GM21737 (cell line): ENCODE results near the gene ZNF835.
"Not testable (repeated sequence)": the region's sequence is repeated elsewhere in the genome, so short reads cannot be mapped to it uniquely, and the experiment has no call there.

ENCODE experiments used
- ATAC-seq: cut with Tn5 transposase; IDR thresholded peaks from one replicate; pipeline ENCODE4 v1.9.1; 2021; ENCODE audit warnings: mild to moderate bottlenecking, moderate library complexity; ENCODE audit not compliant: unreplicated experiment

ZNF835 gene

DNA sequence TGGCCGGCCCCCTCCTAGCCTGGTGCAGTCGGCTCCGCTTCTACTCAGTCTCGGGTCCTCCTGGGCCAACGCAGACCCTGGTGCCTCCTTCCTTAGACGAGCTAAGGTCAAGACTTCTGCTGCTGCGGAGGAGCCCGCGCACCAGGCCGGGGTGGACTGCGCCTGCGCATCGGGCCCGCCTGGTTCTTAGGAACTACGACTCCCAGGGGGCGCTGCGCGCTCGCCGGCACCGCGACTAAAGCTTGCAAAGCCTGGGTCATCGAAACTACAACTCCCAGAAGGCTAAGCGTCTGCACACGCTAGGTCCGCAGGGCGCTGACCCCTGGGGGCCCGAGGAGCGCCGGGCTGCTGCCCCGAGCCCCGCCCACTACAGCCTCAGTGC is at the start of gene ZNF835:
Gene ZNF835, minus strand, starts transcription at position 145 of the 382 bp plus-strand sequence. CDS start 6,559 bp downstream, outside the sequence.
- ATAC-seq: no peak

GRCh38 chr19:56720281-56720680 is 48.7 kb upstream of the ZNF835 start:
- no peak for ATAC-seq

GRCh38 chr19:56718231-56718630 is 46.7 kb upstream of the ZNF835 start:
- ATAC-seq: no peak

DNA sequence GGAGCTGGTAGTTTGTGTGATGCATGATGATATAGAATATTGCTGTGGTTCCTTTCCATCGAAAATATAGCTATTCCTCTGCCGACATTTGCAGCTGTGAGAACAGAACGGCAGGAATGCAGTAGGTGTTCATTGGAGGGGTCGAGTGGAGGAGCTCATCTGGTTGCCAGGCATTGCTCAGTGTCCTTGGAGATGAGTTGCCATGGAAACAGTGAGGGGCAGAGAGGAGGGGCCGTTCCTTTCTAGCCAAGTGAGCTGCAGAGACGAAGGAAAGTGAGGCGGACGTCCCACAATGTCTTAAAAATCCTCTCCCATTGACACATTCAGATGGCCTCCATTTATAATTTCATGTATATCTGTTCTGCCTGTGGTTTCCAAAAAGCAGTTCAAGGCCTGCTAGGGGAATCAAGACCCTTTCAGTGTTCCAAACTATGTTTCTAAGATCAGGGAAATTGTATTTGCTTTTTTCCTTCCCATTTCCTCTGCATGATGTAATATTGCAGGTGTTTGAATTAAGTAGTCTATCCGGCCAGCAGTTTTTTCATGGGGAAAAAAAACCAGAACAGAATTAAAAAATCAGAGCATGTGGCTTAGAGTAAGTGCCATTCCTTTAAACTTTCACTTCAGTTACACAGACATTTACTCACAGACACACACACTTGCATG is 41.2 kb upstream of the ZNF835 start:
- ATAC-seq: no peak

- ATAC-seq: no peak
Measured at GRCh38 chr19:56710437-56710836, 38.9 kb upstream of the ZNF835 start.

DNA sequence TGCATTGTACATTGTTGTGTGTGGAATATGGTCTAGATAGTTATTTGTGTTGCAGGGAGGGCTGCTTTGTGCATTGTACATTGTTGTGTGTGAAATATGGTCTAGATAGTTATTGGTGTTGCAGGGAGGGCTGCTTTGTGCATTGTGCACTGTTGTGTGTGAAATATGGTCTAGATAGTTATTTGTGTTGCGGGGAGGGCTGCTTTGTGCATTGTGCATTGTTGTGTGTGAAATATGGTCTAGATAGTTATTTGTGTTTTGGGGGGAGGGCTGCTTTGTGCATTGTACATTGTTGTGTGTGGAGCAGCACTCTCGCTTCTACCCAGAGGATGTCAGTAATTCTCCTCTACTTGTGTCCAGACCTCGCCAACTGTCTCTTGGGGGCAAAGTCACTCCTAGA is 36.3 kb upstream of the ZNF835 start:
- no peak for ATAC-seq

- ATAC-seq: no peak
Measured at GRCh38 chr19:56705939-56706338, 34.4 kb upstream of the ZNF835 start.

DNA sequence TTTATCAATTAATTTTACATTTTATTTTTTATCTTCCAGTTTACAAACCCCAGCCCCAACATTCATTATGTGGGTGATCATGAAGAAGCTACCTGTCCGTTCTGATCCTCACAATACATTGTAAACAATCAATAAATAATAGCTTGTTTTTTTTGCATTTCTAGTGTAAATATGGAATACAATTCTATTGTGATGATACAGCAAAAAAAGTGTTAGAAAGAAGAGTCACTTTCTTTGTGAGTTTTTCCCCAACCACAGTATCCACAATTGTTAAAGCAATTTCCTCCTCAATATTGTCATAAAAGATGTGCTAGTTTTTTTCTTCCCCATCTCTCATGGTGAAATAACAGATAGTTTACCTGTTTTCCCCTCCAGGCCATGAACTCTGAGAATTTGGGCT is 30.3 kb upstream of the ZNF835 start:
- ATAC-seq: no peak

GRCh38 chr19:56699552-56699951 is 28.0 kb upstream of the ZNF835 start:
- no peak for ATAC-seq

- ATAC-seq: no peak
Measured at GRCh38 chr19:56692206-56692895, 20.8 kb upstream of the ZNF835 start.

GRCh38 chr19:56690670-56691069 is 19.1 kb upstream of the ZNF835 start:
- no peak for ATAC-seq

GRCh38 chr19:56689198-56689597 is 17.6 kb upstream of the ZNF835 start:
- ATAC-seq: no peak

- ATAC-seq: no peak
Measured at GRCh38 chr19:56687031-56687430, 15.5 kb upstream of the ZNF835 start.

DNA sequence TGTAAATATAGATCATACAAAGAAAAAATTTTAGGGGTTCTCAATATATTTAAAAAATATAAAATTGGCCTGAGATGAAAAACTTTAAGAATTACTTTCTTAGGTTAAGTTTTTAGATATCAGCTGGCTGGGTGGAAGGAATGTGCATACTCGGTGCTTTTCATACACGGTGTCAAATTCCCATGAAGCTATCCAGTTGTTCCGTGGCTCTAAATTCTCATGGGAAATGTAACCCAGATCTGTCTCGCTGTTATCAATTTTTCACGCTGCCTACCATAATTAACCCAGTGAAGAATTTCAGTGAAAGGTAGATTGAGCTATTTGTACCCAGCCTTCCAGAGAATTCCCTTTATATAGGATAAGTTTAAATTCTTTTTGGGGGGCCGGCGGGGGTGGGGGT is 11.6 kb upstream of the ZNF835 start:
- ATAC-seq: no peak

DNA sequence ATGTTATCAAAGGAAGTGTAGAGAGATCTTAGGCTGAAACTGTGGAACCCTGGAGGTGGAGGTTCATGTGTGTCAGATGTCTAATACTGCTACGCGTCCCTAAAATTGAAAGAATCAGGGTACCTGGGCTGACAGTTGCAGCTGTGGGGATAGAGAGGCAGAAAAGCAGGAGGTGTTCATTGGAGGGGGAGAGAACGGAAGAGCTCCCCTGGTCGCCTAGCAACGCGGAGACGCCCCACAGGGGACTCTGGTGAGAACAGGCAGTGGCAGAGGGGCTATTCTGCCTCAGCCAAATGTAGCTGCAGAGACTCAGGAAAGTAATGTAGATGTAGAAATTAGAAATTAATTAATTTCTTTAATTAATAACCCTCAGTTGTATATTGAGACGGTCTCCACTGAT is 10.1 kb upstream of the ZNF835 start:
- ATAC-seq: no peak

DNA sequence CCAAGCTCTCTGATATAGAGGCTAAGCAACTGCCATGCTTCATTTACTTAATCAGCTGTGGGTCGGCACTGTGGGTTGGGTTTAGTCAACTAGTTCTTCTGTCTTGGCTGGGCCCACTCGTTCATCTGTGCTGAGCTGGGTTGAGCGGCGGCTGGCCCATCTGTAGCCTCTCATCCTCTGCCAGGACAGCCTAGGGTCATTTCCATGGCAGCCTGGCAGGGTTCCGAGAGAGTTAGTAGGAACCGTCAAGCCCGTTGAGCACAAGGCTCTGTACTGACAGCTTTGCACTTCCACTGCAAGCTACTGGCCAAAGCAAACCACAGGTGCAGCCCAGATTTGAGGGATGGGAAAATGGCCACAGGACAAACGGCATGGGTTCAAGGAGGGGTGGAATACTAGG is 6.6 kb upstream of the ZNF835 start:
- no peak for ATAC-seq

- ATAC-seq: not testable (repeated sequence)
Measured at GRCh38 chr19:56672610-56673009, 1.1 kb upstream of the ZNF835 start.

DNA sequence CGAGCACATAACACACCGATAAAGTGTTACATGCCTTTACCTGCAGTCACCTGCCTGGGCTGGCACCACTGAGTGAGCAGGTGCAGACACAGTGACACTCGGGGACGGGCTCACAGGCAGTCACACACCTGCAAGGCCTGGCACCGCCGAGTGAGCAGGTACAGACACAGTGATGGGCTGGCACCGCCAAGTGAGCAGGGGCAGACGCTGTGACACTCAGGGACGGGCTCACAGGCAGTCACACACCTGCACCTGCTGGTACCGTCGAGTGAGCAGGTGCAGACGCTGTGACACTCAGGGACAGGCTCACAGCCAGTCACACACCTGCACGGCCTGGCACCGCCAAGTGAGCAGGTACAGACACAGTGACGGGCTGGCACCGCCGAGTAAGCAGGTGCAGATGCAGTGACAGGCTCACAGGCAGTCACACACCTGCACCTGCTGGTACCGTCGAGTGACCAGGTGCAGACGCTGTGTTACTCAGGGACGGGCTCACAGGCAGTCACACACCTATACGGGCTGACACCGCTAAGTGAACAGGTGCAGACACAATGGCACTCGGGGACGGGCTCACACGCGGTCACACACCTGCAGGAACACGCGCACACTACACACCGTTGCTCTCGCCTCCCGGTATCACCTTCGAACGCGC is 470 bp downstream of the ZNF835 start:
- no peak for ATAC-seq

- no peak for ATAC-seq
Measured at GRCh38 chr19:56670401-56670960, 1.1 kb downstream of the ZNF835 start.

DNA sequence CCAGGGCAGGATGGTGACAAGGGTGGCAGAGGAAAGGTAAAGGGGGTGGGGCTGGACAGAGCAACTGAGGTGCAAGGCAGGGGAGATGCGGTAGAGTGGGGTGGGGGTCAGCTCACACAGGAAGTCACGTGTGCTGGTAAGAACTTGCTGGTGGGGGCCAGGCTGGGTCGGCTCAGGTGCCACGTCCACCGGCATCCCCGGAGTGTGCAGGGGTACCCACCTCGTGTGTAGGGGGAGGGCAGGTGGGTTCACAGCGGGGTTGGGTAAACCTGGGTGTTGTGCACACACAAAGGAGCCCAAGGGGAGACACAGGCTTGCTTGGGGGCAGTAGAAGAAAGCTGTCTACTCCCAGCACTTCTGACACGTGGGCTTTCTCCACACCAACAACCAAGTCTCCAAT is 2.9 kb downstream of the ZNF835 start:
- ATAC-seq: no peak

DNA sequence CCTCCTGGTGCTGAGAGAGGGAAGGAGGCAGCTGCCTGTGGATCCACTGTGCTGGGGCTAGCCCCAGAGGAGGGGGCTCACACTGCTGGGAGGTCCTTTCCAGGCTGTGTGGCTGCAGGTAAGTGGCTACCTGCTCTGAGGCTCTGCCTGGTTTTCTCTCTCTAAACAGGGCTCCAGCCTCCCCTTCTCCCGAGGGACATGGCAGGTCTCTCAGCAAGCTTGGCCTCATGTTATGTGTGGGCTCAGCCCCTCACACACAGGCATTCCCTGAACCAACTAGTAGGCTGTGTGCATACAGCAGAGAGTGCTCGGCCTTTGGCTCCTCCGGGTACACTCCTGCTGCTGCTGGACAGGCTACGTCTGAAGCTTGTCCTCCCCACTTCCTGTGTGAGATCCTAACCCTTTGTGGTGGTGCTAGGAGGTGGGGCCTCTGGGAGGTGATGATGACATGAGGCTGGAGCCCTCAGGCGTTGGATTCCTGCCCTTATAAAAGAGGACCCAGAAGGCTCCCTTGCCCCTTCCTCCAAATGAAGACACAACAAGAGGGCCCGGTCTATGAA is 4.2 kb downstream of the ZNF835 start:
- ATAC-seq: no peak

DNA sequence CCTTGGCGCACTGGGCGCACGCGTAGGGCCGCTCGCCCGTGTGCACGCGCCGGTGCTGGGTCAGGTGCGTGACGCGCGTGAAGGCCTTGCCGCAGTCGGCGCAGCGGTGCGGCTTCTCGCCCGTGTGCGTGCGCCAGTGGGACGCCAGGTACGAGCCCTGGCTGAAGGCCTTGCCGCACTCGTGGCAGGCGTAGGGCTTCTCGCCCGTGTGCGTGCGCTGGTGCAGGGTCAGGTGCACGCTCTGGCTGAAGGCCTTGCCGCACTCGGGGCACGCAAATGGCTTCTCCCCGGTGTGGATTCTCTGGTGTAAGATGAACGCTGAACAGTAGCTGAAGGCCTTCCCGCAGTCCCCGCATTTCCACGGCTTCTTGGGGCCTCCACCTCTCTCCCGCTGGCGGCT is 7.0 kb downstream of the ZNF835 start:
- ATAC-seq: no peak
